ENCODE results near the gene HOXA3.

HOXA3 gene

DNA sequence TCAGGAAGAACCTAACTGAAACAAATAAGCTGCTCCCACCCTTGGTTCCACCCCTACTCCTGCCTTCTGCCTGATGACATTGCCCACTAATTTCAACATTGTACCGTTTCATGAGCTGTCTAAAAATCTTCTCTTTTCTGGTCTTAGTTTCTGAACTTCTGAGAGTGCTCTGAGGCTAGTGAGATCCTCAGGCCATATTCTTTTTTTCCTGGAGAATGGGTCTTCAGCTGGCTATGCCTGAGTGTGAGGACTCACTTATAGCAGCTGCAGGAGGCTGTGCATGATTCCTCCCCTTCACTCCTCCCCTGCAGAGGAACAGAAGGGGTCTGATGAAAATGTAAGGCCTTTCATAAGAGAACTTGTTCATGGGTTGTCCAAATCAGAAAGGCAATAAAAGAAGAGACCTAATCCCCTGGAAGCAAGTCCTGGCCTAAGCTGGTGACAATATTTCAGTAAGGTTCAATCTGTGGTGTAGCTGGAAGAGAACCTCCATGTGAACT is 32.9 kb downstream of the HOXA3 start:
- H3K4me2 ChIP-seq (ENCODE audit: low read length) = no peak overlapping the region
- H4K8ac ChIP-seq (ENCODE audit: low read depth, low read length) = no peak overlapping the region
- no peaks in the 10 kb centered on the region for H3K4me1 ChIP-seq (ENCODE audit: control insufficient read depth, low read depth, low read length)
- H3K56ac ChIP-seq (ENCODE audit: low read length) = no peak overlapping the region
- H2BK120ac ChIP-seq (ENCODE audit: low read depth, low read length) = no peak overlapping the region
- H3K23ac ChIP-seq (ENCODE audit: low read length) = no peak overlapping the region
- no peaks in the 10 kb centered on the region for H3K79me2 ChIP-seq (ENCODE audit: control insufficient read depth, insufficient read depth, low read length)
- WGBS (ENCODE audit: extremely low coverage, insufficient coverage, low lambda C conversion rate) = no CpG with 5 or more reads among the region's 1 CpG
- no peaks in the 10 kb centered on the region for H3K36me3 ChIP-seq (ENCODE audit: control insufficient read depth, insufficient read depth, low read length)
- no peak overlapping the region for H2BK15ac ChIP-seq (replicated peaks; ENCODE audit: low read depth)
- H3K4me3 ChIP-seq (ENCODE audit: low read length) = no peak overlapping the region
- DNase-seq = no peak
- H3K27ac ChIP-seq (ENCODE audit: low read depth, low read length) = no peak overlapping the region
- H4K5ac ChIP-seq (ENCODE audit: low read length) = no peak overlapping the region
- no peak overlapping the region for H3K18ac ChIP-seq (ENCODE audit: low read length)
- H3K9ac ChIP-seq (ENCODE audit: low read length) = no peak overlapping the region
- no peak overlapping the region for H3K4ac ChIP-seq (ENCODE audit: low read depth, low read length)
- no peak overlapping the region for H2AK5ac ChIP-seq (ENCODE audit: low read length)
- no peaks in the 10 kb centered on the region for H3K79me1 ChIP-seq (ENCODE audit: low read length)
- H2BK5ac ChIP-seq (ENCODE audit: low read length) = no peak overlapping the region
- peaks cover 95% of the 10 kb centered on the region for H3K27me3 ChIP-seq (ENCODE audit: insufficient read depth, low read length, poor library complexity)

DNA sequence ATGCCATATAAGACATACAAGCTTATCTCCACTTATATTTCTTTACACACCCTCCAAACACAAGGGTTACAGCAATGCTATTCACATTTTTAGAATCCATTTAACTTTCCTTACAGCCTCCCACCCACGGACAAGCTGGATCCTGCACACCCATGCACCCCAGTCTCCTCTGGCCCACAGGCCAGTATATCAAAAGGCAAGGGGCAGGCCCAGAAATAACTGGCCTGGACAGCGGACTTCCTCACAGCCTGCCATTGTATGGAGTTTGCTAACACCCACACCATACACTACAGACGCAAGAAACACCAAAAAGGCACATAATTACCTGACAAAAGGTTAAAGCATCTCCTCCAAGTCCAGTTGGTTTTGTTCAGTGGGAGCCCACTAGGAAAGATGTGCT is 33.8 kb downstream of the HOXA3 start:
- no peak overlapping the region for H3K4me2 ChIP-seq (ENCODE audit: low read length)
- no peak overlapping the region for H3K56ac ChIP-seq (ENCODE audit: low read length)
- H4K8ac ChIP-seq (ENCODE audit: low read depth, low read length) = no peak overlapping the region
- no peaks in the 10 kb centered on the region for H3K79me1 ChIP-seq (ENCODE audit: low read length)
- H4K5ac ChIP-seq (ENCODE audit: low read length) = no peak overlapping the region
- H3K4me1 ChIP-seq (ENCODE audit: control insufficient read depth, low read depth, low read length) = no peaks in the 10 kb centered on the region
- H3K27ac ChIP-seq (ENCODE audit: low read depth, low read length) = no peak overlapping the region
- H2BK120ac ChIP-seq (ENCODE audit: low read depth, low read length) = no peak overlapping the region
- no peak overlapping the region for H3K18ac ChIP-seq (ENCODE audit: low read length)
- H2BK15ac ChIP-seq (replicated peaks; ENCODE audit: low read depth) = no peak overlapping the region
- H3K4ac ChIP-seq (ENCODE audit: low read depth, low read length) = no peak overlapping the region
- no peak overlapping the region for H3K4me3 ChIP-seq (ENCODE audit: low read length)
- no peaks in the 10 kb centered on the region for H3K79me2 ChIP-seq (ENCODE audit: control insufficient read depth, insufficient read depth, low read length)
- H3K27me3 ChIP-seq (ENCODE audit: insufficient read depth, low read length, poor library complexity) = peaks cover 91% of the 10 kb centered on the region
- H3K36me3 ChIP-seq (ENCODE audit: control insufficient read depth, insufficient read depth, low read length) = no peaks in the 10 kb centered on the region
- H2AK5ac ChIP-seq (ENCODE audit: low read length) = no peak overlapping the region
- no peak overlapping the region for H3K23ac ChIP-seq (ENCODE audit: low read length)
- no peak overlapping the region for H2BK5ac ChIP-seq (ENCODE audit: low read length)
- H3K9ac ChIP-seq (ENCODE audit: low read length) = no peak overlapping the region
- no CpG with 5 or more reads among the region's 3 CpGs for WGBS (ENCODE audit: extremely low coverage, insufficient coverage, low lambda C conversion rate)
- DNase-seq = no peak

DNA sequence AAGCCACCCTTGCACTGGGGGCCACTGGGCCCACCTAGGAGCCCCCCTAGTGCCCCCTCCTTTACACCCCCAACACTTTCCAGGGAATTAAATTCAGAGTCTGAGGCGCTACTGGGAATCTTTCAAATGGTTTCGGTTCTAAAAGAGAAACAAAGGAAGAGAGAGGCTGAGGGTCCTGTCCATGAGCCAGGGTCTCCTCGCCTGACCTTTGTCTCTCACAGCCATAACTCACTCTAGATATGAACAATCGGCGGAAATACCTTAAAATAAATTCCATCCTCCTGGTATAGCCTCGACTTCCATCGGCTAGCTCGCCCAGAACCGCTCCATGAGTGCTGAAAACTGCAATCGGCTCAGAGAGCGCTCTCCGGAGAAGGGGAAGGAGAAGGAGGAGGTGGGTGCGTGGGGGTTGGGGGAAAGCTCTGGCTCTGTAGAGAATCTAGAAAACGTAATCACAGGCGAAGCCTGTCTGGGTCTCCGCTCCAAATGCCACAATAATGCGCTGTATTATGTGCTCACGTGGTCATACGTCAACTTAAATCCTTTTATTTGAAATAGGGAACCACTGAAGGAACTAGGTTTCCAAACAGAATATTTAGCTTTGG is 34.4 kb downstream of the HOXA3 start:
- no CpG with 5 or more reads among the region's 19 CpGs for WGBS (ENCODE audit: extremely low coverage, insufficient coverage, low lambda C conversion rate)
- no peak overlapping the region for H4K8ac ChIP-seq (ENCODE audit: low read depth, low read length)
- peaks cover 90% of the 10 kb centered on the region for H3K27me3 ChIP-seq (ENCODE audit: insufficient read depth, low read length, poor library complexity)

DNA sequence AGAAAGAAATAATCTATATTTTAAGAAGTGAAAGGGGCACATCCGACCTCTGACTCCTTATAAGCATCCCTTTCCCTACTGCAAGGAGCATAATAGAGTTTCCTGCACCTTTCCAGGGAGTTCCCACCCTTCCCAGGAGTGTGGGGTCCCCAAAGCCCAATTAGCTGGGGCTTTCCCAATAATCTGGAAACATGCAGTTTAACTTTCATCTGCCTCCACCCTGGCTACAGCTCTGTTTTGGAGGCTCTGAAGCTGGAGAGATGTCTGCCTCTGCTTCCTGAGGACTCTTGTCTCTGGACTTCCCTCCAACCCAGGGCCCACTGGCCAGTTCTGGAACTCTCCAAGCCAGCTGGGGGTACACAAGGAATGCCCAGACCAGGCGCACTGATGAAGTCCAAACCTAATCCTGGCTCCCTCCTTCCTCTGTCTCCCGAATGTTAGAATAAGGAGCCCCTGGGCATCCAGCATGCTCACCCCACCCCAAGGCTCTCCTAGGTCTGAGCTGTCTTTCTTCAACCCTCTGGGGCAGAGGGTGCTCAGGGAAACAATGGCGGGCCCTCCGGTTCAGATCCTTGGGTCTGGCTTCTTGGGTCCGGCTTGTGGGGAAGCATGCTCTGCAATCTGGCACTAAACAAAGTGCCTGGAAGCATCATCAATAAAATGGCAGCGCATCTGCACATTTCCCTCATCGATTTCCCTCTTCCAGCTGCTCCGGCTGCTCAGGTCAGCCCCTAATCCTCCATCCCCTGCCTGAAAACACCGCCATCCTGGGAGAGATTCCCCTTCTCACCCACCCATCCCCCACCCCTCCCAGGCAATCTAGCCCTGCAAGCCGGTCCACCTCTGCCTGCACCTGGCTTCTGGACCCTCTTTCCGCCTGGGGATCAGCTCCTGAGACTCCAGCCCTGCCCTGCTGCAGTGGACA is 35.2 kb downstream of the HOXA3 start:
- no peak overlapping the region for H3K27ac ChIP-seq (ENCODE audit: low read depth, low read length)
- H3K9ac ChIP-seq (ENCODE audit: low read length) = no peak overlapping the region
- no peak overlapping the region for H3K56ac ChIP-seq (ENCODE audit: low read length)
- H3K4me1 ChIP-seq (ENCODE audit: control insufficient read depth, low read depth, low read length) = no peaks in the 10 kb centered on the region
- H4K5ac ChIP-seq (ENCODE audit: low read length) = no peak overlapping the region
- H2BK120ac ChIP-seq (ENCODE audit: low read depth, low read length) = no peak overlapping the region
- H4K8ac ChIP-seq (ENCODE audit: low read depth, low read length) = no peak overlapping the region
- no peak overlapping the region for H3K4ac ChIP-seq (ENCODE audit: low read depth, low read length)
- no peak overlapping the region for H2BK15ac ChIP-seq (replicated peaks; ENCODE audit: low read depth)
- H3K27me3 ChIP-seq (ENCODE audit: insufficient read depth, low read length, poor library complexity) = peaks cover 87% of the 10 kb centered on the region
- no peak overlapping the region for H2BK5ac ChIP-seq (ENCODE audit: low read length)
- WGBS (ENCODE audit: extremely low coverage, insufficient coverage, low lambda C conversion rate) = no CpG with 5 or more reads among the region's 12 CpGs
- no peaks in the 10 kb centered on the region for H3K79me2 ChIP-seq (ENCODE audit: control insufficient read depth, insufficient read depth, low read length)
- no peak for DNase-seq
- H3K79me1 ChIP-seq (ENCODE audit: low read length) = no peaks in the 10 kb centered on the region
- H3K4me3 ChIP-seq (ENCODE audit: low read length) = no peak overlapping the region
- no peak overlapping the region for H3K4me2 ChIP-seq (ENCODE audit: low read length)
- H3K18ac ChIP-seq (ENCODE audit: low read length) = no peak overlapping the region
- no peak overlapping the region for H3K23ac ChIP-seq (ENCODE audit: low read length)
- no peaks in the 10 kb centered on the region for H3K36me3 ChIP-seq (ENCODE audit: control insufficient read depth, insufficient read depth, low read length)
- no peak overlapping the region for H2AK5ac ChIP-seq (ENCODE audit: low read length)

More for the DNA sequence above, 34.4 kb downstream of the HOXA3 start:
- no peak overlapping the region for H3K23ac ChIP-seq (ENCODE audit: low read length)
- H3K56ac ChIP-seq (ENCODE audit: low read length) = no peak overlapping the region
- no peak overlapping the region for H3K4ac ChIP-seq (ENCODE audit: low read depth, low read length)
- H4K5ac ChIP-seq (ENCODE audit: low read length) = no peak overlapping the region
- no peak overlapping the region for H3K18ac ChIP-seq (ENCODE audit: low read length)
- H2BK15ac ChIP-seq (replicated peaks; ENCODE audit: low read depth) = no peak overlapping the region
- DNase-seq = no peak
- no peak overlapping the region for H2AK5ac ChIP-seq (ENCODE audit: low read length)
- H3K4me2 ChIP-seq (ENCODE audit: low read length) = no peak overlapping the region
- no peaks in the 10 kb centered on the region for H3K79me1 ChIP-seq (ENCODE audit: low read length)
- no peaks in the 10 kb centered on the region for H3K79me2 ChIP-seq (ENCODE audit: control insufficient read depth, insufficient read depth, low read length)
- no peak overlapping the region for H2BK5ac ChIP-seq (ENCODE audit: low read length)
- no peak overlapping the region for H3K9ac ChIP-seq (ENCODE audit: low read length)
- no peaks in the 10 kb centered on the region for H3K36me3 ChIP-seq (ENCODE audit: control insufficient read depth, insufficient read depth, low read length)
- H3K4me1 ChIP-seq (ENCODE audit: control insufficient read depth, low read depth, low read length) = no peaks in the 10 kb centered on the region
- no peak overlapping the region for H3K27ac ChIP-seq (ENCODE audit: low read depth, low read length)
- no peak overlapping the region for H3K4me3 ChIP-seq (ENCODE audit: low read length)
- H2BK120ac ChIP-seq (ENCODE audit: low read depth, low read length) = no peak overlapping the region

DNA sequence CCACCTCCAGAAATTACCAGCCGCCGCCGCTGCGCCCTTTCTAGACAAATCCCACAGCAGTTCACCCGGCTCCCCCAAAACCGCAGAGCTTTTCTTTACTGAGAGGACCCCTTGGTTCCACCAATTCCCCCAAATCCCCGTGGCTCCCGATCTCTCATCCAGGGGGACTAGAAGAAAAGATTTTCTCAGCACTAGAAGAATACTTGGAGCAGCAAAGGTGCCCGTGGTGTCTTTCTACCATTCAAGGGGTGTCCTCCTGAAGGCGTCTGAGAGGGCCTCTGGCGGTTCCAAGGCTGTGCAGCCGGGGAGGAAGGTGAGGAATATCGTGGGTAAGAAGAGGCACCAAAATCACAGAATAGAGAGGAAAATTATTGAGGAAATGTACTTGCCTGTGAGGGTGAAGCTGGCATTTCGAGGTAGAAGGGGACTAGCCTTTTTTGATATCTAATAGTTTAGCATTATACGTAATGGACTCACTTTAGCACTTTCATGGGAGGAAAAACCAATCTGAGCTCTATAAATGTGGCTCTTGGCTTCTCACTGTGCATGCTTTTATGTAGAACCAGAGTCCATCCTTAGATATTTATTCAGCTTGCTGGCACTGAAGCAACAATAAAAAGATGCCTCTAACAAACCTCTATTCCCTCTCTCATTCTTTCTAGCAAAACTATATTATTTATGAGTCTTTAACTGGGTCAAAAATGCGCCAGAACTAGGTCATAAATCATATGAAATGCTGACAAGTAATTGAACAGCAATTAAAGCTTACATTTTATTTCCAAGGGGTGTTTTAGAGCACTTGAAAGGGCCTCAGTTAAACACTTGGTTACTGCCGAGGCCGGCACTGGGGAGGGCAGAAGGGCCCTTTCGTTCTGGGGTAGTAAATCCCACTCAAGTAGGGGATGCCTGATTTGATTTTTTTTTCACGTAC is 36.1 kb downstream of the HOXA3 start:
- Histone ChIP-seq H4K8ac (ENCODE audit: low read depth, low read length) (no peak overlapping the region), H2BK120ac (ENCODE audit: low read depth, low read length) (no peak overlapping the region), H3K4ac (ENCODE audit: low read depth, low read length) (no peak overlapping the region), H3K36me3 (ENCODE audit: control insufficient read depth, insufficient read depth, low read length) (no peaks in the 10 kb centered on the region), H3K56ac (ENCODE audit: low read length) (no peak overlapping the region), H3K23ac (ENCODE audit: low read length) (no peak overlapping the region), H3K27ac (ENCODE audit: low read depth, low read length) (no peak overlapping the region), H3K4me1 (ENCODE audit: control insufficient read depth, low read depth, low read length) (no peaks in the 10 kb centered on the region), H3K79me1 (ENCODE audit: low read length) (no peaks in the 10 kb centered on the region), H4K5ac (ENCODE audit: low read length) (no peak overlapping the region), H2BK5ac (ENCODE audit: low read length) (no peak overlapping the region), H3K27me3 (ENCODE audit: insufficient read depth, low read length, poor library complexity) (peaks cover 86% of the 10 kb centered on the region), H3K18ac (ENCODE audit: low read length) (no peak overlapping the region), H3K9ac (ENCODE audit: low read length) (no peak overlapping the region), H3K4me2 (ENCODE audit: low read length) (no peak overlapping the region), H3K4me3 (ENCODE audit: low read length) (no peak overlapping the region), H2AK5ac (ENCODE audit: low read length) (no peak overlapping the region), H3K79me2 (ENCODE audit: control insufficient read depth, insufficient read depth, low read length) (no peaks in the 10 kb centered on the region), H2BK15ac (replicated peaks; ENCODE audit: low read depth) (no peak overlapping the region)
- DNase-seq = no peak
- WGBS (ENCODE audit: extremely low coverage, insufficient coverage, low lambda C conversion rate) = no CpG with 5 or more reads among the region's 20 CpGs

All from mesendoderm (in vitro differentiated cells).